ENCODE data around the gene CTRB1.
"Not testable (repeated sequence)": the region's sequence is repeated elsewhere in the genome, so short reads cannot be mapped to it uniquely, and the experiment has no call there.

Gene CTRB1

GRCh38 chr16:75236736-75237397 lies 18.1 kb downstream of the CTRB1 start:
- TF ChIP-seq CTCF (IDR thresholded peaks at IDR 0.05) (no peak), ZFX (IDR thresholded peaks at IDR 0.05; ENCODE audit: borderline replicate concordance) (no peak)
- H3K27ac ChIP-seq, result no peak overlapping the region

- TF ChIP-seq ZFX (IDR thresholded peaks at IDR 0.05; ENCODE audit: borderline replicate concordance), result no peak
- TF ChIP-seq CTCF (IDR thresholded peaks at IDR 0.05), result no peak
- no peak overlapping the region for H3K27ac ChIP-seq
Observed at GRCh38 chr16:75237398-75238131, 18.8 kb downstream of the CTRB1 start.

GRCh38 chr16:75238132-75238852 lies 19.5 kb downstream of the CTRB1 start:
- TF ChIP-seq CTCF (IDR thresholded peaks at IDR 0.05), result no peak
- no peak for TF ChIP-seq ZFX (IDR thresholded peaks at IDR 0.05; ENCODE audit: borderline replicate concordance)
- no peak overlapping the region for H3K27ac ChIP-seq

- H3K27ac ChIP-seq, result no peak overlapping the region
- no peak for TF ChIP-seq ZFX (IDR thresholded peaks at IDR 0.05; ENCODE audit: borderline replicate concordance)
Observed at GRCh38 chr16:75238853-75239541, 20.2 kb downstream of the CTRB1 start.

GRCh38 chr16:75239542-75240122 lies 20.8 kb downstream of the CTRB1 start:
- TF ChIP-seq CTCF (IDR thresholded peaks at IDR 0.05) (no peak), ZFX (IDR thresholded peaks at IDR 0.05; ENCODE audit: borderline replicate concordance) (no peak)
- H3K27ac ChIP-seq, result no peak overlapping the region

GRCh38 chr16:75240633-75241032 lies 21.8 kb downstream of the CTRB1 start:
- not testable (repeated sequence) for H3K27ac ChIP-seq

- TF ChIP-seq ZFX (IDR thresholded peaks at IDR 0.05; ENCODE audit: borderline replicate concordance) (no peak), CTCF (IDR thresholded peaks at IDR 0.05) (no peak)
- H3K27ac ChIP-seq, result no peak overlapping the region
Observed at GRCh38 chr16:75241412-75241811, 22.6 kb downstream of the CTRB1 start.
